Measurements from ENCODE around the gene VWA8.
"Not testable (repeated sequence)": the region's sequence is repeated elsewhere in the genome, so short reads cannot be mapped to it uniquely, and the experiment has no call there.

Gene VWA8

GRCh38 chr13:41680900-41681299, 280.0 kb downstream of the VWA8 start:
- no peak for DNase-seq

- DNase-seq = no peak
Observed at GRCh38 chr13:41678848-41679247, 282.1 kb downstream of the VWA8 start.

- no peak for DNase-seq
Observed at GRCh38 chr13:41678249-41678648, 282.7 kb downstream of the VWA8 start.

- no peak for DNase-seq
Observed at GRCh38 chr13:41675306-41675705, 285.6 kb downstream of the VWA8 start.

DNA sequence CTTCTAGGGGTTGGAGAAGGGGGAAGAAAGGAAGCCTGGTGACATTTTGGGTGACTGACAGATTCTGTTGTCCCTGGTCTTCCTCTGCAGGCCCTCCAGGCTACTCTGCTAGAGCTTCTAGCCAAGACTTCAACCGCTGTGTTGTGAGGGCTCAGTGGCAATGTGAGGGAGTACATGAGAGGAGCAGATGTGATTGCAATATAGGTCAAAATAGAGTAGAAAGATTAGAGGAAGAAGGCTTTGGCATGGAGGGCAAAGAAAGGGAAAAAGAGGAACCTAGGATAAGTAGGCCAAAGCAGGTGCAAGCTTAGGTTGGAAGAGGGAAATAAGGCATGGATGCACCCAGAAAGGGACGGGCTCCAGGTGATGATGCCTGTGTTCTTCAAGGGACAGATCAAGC, 286.7 kb downstream of the VWA8 start:
- no peak for DNase-seq

- no peak for DNase-seq
Observed at GRCh38 chr13:41673640-41674039, 287.3 kb downstream of the VWA8 start.

DNA sequence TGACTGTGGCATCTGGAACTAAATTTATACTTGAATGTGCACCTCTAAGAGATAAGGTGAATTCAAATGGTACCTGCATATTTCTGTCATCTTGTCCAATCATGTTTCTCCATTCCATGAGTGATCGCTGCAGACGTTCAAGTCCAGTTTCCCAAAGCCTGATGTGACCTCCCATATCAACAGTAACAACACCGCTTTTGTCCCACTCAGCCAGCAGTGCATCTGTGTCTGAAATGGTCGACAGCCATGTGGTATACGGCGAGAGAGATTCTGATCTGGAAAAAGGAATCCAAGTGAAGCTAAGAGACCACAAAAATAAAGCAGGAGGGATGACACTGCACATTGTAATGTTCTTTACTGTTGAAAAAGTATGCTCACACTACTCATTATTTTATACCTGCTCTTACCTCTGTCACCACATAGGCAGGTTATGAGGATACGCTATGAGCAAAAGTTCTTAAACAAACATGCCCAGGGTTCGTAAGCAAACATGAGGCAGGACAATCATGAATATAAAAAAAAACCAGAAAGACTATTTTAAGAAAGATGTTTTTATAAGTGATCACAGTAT, 290.0 kb downstream of the VWA8 start:
- no peak for DNase-seq

DNA sequence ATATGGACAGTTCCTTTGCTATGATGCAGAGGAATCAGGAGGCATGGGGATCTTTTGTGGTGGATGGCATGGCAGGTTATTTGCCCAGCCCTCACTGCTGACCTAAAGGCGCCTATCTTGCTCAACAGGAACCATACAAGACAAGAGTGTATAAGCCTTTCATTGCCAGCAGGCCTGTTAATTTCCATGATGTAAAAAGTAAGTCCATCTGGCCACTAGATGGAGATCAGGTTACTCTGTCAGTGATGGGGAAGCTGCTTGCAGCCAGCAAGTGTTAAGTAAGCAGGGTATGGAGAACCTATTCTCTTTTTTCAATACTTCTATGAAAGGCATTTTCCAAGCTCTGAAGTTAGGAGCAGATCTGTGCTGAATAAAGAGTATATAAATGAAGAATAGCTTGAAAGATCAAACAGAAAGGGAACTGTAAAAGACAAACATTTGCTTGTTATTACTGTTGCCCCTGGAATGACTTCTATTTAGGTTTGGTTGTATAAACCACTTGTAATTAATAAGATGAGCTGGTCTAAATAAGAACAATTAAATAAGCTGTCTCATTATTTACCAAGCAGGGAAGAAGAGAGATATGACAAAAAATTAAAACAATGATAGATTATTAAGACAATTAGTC, 292.7 kb downstream of the VWA8 start:
- no peak for DNase-seq

GRCh38 chr13:41666644-41667043, 294.3 kb downstream of the VWA8 start:
- no peak for DNase-seq

DNA sequence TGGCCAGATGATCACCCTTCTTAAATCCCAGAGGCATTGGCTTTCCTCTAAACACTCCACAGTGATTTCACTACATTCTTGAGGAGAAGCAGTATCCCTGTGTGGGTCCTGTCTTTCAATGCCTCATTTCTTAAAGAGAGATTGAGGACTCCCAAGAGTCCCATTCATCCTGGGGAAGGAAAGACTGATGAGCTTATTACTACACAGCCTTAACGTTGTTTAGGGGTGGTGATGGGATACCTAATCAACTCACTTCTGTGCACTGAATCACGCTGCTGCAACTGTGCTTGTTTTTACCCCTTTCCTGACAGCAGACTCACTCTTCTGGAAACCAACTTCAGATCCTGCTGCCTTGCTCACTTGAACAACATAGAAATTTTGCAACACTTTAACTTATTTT, 300.5 kb downstream of the VWA8 start:
- no peak for DNase-seq

GRCh38 chr13:41658057-41658661, 302.8 kb downstream of the VWA8 start:
- DNase-seq = no peak

- no peak for DNase-seq
Observed at GRCh38 chr13:41655997-41656396, 304.9 kb downstream of the VWA8 start.

GRCh38 chr13:41654796-41655195, 306.1 kb downstream of the VWA8 start:
- DNase-seq = no peak

DNA sequence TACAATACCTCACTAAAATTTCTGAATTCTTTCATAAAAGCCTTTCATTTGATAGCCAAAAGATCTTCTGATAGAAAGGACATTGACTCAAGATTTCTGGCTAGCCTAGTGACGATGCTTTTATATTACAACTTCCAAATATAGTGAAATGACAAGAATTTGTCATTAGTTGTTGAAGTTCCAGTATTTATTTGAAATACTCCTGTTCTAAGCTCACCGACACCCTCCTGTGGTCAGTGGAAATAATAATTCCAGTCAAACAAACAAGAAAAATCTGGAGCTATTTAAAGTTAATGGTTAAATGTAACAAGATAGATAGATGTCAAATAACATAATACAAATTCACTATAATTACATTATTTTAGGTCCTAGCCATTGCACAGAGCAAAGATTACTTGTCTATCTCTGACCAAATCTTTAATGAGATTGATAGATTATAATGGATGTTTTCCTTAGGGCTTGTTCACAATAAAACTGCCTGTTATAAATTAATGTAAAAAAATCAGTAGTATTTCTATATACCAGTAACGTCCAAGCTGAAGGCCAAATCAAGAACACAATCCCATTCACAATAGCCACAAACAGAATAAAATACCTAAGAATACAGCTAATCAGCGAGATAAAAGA, 308.1 kb downstream of the VWA8 start:
- DNase-seq = no peak

DNA sequence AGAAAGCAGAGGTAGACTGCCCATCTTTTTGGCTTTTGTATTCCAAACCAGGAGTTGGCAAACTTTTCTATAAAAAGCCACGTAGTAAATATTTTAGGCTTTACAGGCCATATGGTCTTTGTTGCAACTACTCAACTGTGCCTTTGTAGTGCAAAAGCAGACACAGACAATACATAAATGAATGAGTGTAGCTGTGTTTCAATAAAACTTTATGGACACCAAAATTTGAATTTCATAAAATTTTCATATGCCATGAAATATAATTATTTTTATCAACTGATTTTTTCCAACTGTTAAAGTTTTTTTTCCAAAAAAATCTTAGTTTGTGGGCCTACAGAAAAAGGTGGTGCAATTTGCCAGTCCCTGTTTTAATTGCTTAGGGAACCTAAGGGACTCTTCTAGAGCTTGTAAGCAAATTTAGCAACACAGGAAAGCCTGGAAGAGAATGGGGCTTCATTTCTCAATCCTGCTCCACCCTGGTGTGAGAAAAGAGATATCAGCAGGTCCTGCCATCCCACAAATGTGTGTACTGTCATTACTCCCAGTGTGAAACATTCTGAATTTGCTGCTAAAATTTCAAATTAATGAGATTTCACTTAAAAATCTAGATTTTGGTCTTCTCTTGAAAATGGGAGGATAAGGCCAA, 309.4 kb downstream of the VWA8 start:
- no peak for DNase-seq

GRCh38 chr13:41650706-41651105, 310.2 kb downstream of the VWA8 start:
- no peak for DNase-seq

GRCh38 chr13:41649659-41650058, 311.2 kb downstream of the VWA8 start:
- DNase-seq = no peak

DNA sequence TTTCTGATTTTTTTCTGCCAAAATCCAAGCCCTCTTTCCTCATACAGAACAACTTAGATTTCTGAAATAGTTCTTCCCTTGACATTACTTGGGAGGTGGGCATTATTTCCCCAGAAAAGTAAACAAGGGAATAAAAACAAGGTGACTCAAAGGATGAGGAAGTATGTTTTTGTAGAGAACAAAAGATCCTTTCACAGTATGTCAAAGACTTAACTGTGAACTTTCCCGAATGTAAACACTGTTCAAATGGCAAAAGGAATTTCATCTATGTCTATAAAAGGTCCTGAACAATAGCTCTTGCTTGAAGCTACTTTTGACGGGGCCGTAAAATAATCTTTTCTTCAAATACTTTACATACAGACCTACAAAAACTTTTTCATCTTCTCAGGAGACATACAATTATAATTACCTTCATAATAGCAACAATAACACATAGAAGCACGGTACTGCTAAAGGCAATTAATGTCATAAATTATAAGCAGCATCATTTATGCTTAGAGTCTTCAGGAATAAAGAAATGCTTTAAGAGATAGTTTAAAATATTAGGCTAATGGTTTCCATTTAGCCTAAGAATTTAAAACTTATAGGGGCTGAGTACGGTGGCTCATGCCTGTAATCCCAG, 312.5 kb downstream of the VWA8 start:
- DNase-seq = no peak

GRCh38 chr13:41647699-41648313, 313.1 kb downstream of the VWA8 start:
- not testable (repeated sequence) for DNase-seq

- DNase-seq = no peak
Observed at GRCh38 chr13:41645331-41645730, 315.6 kb downstream of the VWA8 start.

- no peak for DNase-seq
Observed at GRCh38 chr13:41644742-41645141, 316.2 kb downstream of the VWA8 start.

DNA sequence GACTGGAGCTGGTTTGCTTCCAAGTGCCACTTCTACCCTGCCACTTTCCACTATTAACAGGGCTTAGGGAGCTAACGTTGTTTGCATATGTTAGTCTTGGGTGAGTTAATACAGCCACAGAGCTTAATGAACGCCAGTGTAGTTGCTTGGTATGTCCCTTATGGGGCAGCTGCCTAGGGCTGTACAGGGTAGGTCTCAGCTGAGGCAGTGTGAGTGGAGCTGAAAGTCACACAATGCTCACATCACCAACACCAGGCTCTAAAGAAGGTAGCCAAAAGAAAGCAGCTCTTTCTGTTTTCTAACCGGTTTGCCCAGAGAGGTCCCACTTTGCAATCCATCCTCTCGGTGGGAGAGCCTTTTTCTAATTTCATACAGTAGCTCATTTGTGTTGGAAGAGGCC, 317.4 kb downstream of the VWA8 start:
- DNase-seq = no peak

GRCh38 chr13:41641961-41642360, 318.9 kb downstream of the VWA8 start:
- DNase-seq = no peak

Measured in activated CD8-positive, alpha-beta memory T cell treated with anti-CD3 and anti-CD28 coated beads, Interleukin-2, amount 50 U/mL, for 48 hours (primary cell).